HCT116 (cell line): Measurements from ENCODE around the gene SLC34A1.

Source experiments
- CEBPB ChIP-seq: IDR thresholded peaks from 2 replicates; pipeline ENCODE4 v1.6.1; 2012; ENCODE audit warnings: low read depth
- EZH2 ChIP-seq: fragments of 200-600 bp; sonication (generic); IDR thresholded peaks from 2 replicates; pipeline ENCODE4 v1.6.1; 2017; ENCODE audit warnings: antibody characterized with exemption, mixed run types
- SIN3A ChIP-seq: IDR thresholded peaks from 2 replicates; pipeline ENCODE4 v1.6.1; 2012; ENCODE audit warnings: low read depth
- TCF7L2 ChIP-seq: IDR thresholded peaks from 2 replicates; pipeline ENCODE4 v1.7.0; 2011; ENCODE audit warnings: borderline replicate concordance, inconsistent platforms; ENCODE audit not compliant: insufficient read depth, insufficient read length; ENCODE audit errors: extremely low read depth
- TF ChIP-seq, protein P1 (sequence below), 3 experiments: fragments of 200-600 bp in 1 of 3; sonication (generic) in 1 of 3; IDR thresholded peaks in 2 of 3; conservative IDR thresholded peaks in 1 of 3; 2 replicates each; pipeline ENCODE4 v1.5.1; 2012 to 2017; ENCODE audit warnings: low read depth in 2 of 3, low read length in 2 of 3, antibody characterized with exemption in 1 of 3, borderline replicate concordance in 1 of 3, control low read depth in 1 of 3, mild to moderate bottlenecking in 1 of 3, mixed read lengths in 1 of 3, mixed run types in 1 of 3, moderate library complexity in 1 of 3; ENCODE audit not compliant: insufficient read depth in 1 of 3

DNA sequence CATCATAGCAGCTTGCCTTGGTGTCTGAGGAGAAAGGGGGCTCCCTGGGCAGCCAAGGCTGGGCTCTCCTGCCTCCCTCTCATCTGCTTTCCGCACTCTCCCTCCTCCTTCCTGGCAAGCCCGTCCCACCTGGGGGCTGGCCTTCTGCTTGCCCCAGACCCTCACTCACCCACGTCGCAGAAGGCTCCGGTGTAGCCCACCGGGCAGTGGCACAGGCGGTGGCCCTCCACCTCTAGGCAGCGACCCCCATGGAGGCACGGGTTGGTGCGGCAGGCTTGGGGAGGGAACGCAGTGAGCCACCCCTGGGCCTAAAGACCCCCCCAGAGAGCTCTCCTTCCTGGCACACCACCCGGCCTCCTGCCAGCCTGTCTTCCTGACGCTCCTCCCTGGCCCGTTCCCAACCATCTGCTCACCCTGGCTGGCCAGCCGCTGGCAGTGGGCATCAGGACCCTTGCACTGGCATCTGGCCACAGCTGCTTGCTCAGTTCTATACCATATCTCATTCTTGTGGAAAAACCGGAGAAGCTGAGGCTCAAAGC, 20.5 kb downstream of the SLC34A1 start:
- TF ChIP-seq SIN3A (no peak), TCF7L2 (no peak), CEBPB (no peak), EZH2 (no peak)
- TF ChIP-seq, protein P1, sequence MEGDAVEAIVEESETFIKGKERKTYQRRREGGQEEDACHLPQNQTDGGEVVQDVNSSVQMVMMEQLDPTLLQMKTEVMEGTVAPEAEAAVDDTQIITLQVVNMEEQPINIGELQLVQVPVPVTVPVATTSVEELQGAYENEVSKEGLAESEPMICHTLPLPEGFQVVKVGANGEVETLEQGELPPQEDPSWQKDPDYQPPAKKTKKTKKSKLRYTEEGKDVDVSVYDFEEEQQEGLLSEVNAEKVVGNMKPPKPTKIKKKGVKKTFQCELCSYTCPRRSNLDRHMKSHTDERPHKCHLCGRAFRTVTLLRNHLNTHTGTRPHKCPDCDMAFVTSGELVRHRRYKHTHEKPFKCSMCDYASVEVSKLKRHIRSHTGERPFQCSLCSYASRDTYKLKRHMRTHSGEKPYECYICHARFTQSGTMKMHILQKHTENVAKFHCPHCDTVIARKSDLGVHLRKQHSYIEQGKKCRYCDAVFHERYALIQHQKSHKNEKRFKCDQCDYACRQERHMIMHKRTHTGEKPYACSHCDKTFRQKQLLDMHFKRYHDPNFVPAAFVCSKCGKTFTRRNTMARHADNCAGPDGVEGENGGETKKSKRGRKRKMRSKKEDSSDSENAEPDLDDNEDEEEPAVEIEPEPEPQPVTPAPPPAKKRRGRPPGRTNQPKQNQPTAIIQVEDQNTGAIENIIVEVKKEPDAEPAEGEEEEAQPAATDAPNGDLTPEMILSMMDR (IDR thresholded peaks at IDR 0.05 in 2 of 3, conservative IDR thresholded peaks at IDR 0.05 in 1 of 3; ENCODE audit: borderline replicate concordance in 1 of 3, insufficient read depth in 1 of 3, low read depth in 2 of 3, low read length in 2 of 3): no peak
